Measurements from ENCODE around the gene CCDC83. TPM values are rescaled to one million over a fixed set of nuclear protein-coding genes. Genes with fewer than 3 reads are reported as not detected.

Gene CCDC83
- polyA plus RNA-seq, 1 of the 3 experiments (the other 2 are of a cell fraction): not detected

DNA sequence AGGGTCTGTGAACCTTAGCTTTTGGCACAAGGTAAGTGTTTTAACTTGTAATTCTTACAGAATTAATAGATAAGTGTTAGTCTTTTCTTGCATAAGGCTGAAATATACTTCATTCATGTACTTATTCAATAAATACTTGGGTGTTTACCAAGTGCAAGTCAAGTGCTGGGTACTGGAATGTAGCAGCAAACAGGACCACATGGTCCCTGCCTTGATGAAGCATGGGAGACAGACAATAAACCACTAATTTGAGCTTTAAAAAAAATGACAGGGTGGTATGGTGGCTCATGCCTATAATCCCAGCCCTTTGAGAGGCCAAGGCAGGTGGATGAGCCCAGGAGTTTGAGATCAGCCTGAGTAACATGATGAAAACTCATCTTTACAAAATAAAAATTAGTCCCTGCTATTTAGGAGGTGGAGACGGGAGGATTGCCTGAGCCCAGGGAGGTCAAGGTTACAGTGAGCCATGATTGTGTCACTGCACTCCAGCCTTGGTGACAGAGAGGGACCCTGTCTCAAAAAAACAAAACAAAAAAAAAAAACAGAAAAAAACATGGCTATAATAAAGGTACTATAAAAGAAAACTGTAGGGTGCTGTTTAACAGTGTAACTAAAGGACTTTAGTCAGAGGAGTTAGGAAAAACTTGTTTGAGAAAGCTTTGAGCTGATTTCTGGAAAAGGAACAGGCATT lies 11.1 kb downstream of the CCDC83 start:
- POLR2A ChIA-PET: no interaction called here
- DNase-seq: no peak
- TF ChIP-seq TAF1 (IDR thresholded peaks at IDR 0.05; ENCODE audit: borderline replicate concordance, low read depth, low read length) (no peak), RFX5 (IDR thresholded peaks at IDR 0.05; ENCODE audit: low read length) (no peak), ELF1 (IDR thresholded peaks at IDR 0.05) (no peak), SMC3 (IDR thresholded peaks at IDR 0.05; ENCODE audit: low read depth, low read length) (no peak), JUND (IDR thresholded peaks at IDR 0.05) (no peak), FOSL2 (IDR thresholded peaks at IDR 0.05; ENCODE audit: borderline replicate concordance, low read depth) (no peak), RCOR1 (IDR thresholded peaks at IDR 0.05; ENCODE audit: low read length) (no peak), FOXM1 (IDR thresholded peaks at IDR 0.05; ENCODE audit: low read depth) (no peak)
- TF ChIP-seq, protein P1, sequence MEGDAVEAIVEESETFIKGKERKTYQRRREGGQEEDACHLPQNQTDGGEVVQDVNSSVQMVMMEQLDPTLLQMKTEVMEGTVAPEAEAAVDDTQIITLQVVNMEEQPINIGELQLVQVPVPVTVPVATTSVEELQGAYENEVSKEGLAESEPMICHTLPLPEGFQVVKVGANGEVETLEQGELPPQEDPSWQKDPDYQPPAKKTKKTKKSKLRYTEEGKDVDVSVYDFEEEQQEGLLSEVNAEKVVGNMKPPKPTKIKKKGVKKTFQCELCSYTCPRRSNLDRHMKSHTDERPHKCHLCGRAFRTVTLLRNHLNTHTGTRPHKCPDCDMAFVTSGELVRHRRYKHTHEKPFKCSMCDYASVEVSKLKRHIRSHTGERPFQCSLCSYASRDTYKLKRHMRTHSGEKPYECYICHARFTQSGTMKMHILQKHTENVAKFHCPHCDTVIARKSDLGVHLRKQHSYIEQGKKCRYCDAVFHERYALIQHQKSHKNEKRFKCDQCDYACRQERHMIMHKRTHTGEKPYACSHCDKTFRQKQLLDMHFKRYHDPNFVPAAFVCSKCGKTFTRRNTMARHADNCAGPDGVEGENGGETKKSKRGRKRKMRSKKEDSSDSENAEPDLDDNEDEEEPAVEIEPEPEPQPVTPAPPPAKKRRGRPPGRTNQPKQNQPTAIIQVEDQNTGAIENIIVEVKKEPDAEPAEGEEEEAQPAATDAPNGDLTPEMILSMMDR (IDR thresholded peaks at IDR 0.05): no peak
- TF ChIP-seq, protein P2, sequence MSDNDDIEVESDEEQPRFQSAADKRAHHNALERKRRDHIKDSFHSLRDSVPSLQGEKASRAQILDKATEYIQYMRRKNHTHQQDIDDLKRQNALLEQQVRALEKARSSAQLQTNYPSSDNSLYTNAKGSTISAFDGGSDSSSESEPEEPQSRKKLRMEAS (IDR thresholded peaks at IDR 0.05; ENCODE audit: low read depth): no peak
- TF ChIP-seq, protein P3, sequence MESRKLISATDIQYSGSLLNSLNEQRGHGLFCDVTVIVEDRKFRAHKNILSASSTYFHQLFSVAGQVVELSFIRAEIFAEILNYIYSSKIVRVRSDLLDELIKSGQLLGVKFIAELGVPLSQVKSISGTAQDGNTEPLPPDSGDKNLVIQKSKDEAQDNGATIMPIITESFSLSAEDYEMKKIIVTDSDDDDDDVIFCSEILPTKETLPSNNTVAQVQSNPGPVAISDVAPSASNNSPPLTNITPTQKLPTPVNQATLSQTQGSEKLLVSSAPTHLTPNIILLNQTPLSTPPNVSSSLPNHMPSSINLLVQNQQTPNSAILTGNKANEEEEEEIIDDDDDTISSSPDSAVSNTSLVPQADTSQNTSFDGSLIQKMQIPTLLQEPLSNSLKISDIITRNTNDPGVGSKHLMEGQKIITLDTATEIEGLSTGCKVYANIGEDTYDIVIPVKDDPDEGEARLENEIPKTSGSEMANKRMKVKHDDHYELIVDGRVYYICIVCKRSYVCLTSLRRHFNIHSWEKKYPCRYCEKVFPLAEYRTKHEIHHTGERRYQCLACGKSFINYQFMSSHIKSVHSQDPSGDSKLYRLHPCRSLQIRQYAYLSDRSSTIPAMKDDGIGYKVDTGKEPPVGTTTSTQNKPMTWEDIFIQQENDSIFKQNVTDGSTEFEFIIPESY (IDR thresholded peaks at IDR 0.05; ENCODE audit: borderline replicate concordance, low read depth): no peak
- TF ChIP-seq, protein P4, sequence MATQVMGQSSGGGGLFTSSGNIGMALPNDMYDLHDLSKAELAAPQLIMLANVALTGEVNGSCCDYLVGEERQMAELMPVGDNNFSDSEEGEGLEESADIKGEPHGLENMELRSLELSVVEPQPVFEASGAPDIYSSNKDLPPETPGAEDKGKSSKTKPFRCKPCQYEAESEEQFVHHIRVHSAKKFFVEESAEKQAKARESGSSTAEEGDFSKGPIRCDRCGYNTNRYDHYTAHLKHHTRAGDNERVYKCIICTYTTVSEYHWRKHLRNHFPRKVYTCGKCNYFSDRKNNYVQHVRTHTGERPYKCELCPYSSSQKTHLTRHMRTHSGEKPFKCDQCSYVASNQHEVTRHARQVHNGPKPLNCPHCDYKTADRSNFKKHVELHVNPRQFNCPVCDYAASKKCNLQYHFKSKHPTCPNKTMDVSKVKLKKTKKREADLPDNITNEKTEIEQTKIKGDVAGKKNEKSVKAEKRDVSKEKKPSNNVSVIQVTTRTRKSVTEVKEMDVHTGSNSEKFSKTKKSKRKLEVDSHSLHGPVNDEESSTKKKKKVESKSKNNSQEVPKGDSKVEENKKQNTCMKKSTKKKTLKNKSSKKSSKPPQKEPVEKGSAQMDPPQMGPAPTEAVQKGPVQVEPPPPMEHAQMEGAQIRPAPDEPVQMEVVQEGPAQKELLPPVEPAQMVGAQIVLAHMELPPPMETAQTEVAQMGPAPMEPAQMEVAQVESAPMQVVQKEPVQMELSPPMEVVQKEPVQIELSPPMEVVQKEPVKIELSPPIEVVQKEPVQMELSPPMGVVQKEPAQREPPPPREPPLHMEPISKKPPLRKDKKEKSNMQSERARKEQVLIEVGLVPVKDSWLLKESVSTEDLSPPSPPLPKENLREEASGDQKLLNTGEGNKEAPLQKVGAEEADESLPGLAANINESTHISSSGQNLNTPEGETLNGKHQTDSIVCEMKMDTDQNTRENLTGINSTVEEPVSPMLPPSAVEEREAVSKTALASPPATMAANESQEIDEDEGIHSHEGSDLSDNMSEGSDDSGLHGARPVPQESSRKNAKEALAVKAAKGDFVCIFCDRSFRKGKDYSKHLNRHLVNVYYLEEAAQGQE (IDR thresholded peaks at IDR 0.05; ENCODE audit: low read depth, low read length): no peak
- TF ChIP-seq, protein P5, sequence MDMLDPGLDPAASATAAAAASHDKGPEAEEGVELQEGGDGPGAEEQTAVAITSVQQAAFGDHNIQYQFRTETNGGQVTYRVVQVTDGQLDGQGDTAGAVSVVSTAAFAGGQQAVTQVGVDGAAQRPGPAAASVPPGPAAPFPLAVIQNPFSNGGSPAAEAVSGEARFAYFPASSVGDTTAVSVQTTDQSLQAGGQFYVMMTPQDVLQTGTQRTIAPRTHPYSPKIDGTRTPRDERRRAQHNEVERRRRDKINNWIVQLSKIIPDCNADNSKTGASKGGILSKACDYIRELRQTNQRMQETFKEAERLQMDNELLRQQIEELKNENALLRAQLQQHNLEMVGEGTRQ (IDR thresholded peaks at IDR 0.05; ENCODE audit: borderline replicate concordance, low read depth, low read length): no peak
- TF ChIP-seq, protein P6, sequence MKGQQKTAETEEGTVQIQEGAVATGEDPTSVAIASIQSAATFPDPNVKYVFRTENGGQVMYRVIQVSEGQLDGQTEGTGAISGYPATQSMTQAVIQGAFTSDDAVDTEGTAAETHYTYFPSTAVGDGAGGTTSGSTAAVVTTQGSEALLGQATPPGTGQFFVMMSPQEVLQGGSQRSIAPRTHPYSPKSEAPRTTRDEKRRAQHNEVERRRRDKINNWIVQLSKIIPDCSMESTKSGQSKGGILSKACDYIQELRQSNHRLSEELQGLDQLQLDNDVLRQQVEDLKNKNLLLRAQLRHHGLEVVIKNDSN (IDR thresholded peaks at IDR 0.05; ENCODE audit: borderline replicate concordance, low read depth): no peak
- Histone ChIP-seq H3K4me1 (ENCODE audit: control insufficient read depth in 1 of 2, insufficient read depth in 2 of 2, low read depth in 1 of 2, low read length in 1 of 2) (no peaks in the 10 kb centered on the region), H4K20me1 (ENCODE audit: insufficient read depth) (no peaks in the 10 kb centered on the region), H3K36me3 (replicated peaks in 1 of 2; ENCODE audit: control insufficient read depth in 1 of 2, insufficient read depth in 2 of 2, low read length in 1 of 2) (no peaks in the 10 kb centered on the region), H3F3A (replicated peaks; ENCODE audit: insufficient read depth) (no peaks in the 10 kb centered on the region), H3K4me2 (no peak overlapping the region), H3K9ac (no peak overlapping the region), H2AFZ (ENCODE audit: low read depth) (no peak overlapping the region), H3K27ac (ENCODE audit: low read depth in 2 of 2, low read length in 1 of 2) (no peak overlapping the region), H3K4me3 (ENCODE audit: low read depth in 2 of 2, low read length in 1 of 2) (no peak overlapping the region), H3K27me3 (ENCODE audit: insufficient read depth) (no peaks in the 10 kb centered on the region), H3K79me2 (ENCODE audit: insufficient read depth) (no peaks in the 10 kb centered on the region), H3K9me3 (no peaks in the 10 kb centered on the region), H3K9me2 (no peaks in the 10 kb centered on the region)
- CTCF ChIA-PET: interaction anchor here (1.1 to 4.9 kb wide), 2 partner anchors 11 to 41 kb away, joined by 3 to 31 read pairs; partner anchors contain the start of gene CCDC83
- 87% methylated on average over 1 of the region's 1 CpG for whole genome bisulfite sequencing (ENCODE audit: low lambda C conversion rate)
